ENCODE measurements around the gene GPR180. TPM values are rescaled to one million over a fixed set of nuclear protein-coding genes. Genes with fewer than 3 reads are reported as not detected.

GPR180 gene
- total and polyA plus RNA-seq, 2 experiments from 2014 or later = 3.7 to 9.5 TPM

GRCh38 chr13:94622344-94622743, 20.7 kb downstream of the GPR180 start:
- ATAC-seq (no peak), DNase-seq (ENCODE audit: low spot score) (no peak)
- H3K4me1 ChIP-seq (ENCODE audit: insufficient read depth) = no peaks in the 10 kb centered on the region
- no peak overlapping the region for H3K4me2 ChIP-seq
- Mint-ChIP-seq H3K4me3 (no peak overlapping the region), H3K27ac (no peak overlapping the region), H3K36me3 (ENCODE audit: low read depth) (peaks cover 30% of the 10 kb centered on the region), H3K4me1 (no peaks in the 10 kb centered on the region), H3K9me3 (no peaks in the 10 kb centered on the region), H3K27me3 (ENCODE audit: insufficient read depth, low read depth, poor library complexity) (no peaks in the 10 kb centered on the region)
- no peaks in the 10 kb centered on the region for H3K79me2 ChIP-seq (replicated peaks; ENCODE audit: insufficient read depth)
- no peaks in the 10 kb centered on the region for H3F3A ChIP-seq (replicated peaks; ENCODE audit: low read depth)
- no peaks in the 10 kb centered on the region for H3K9me2 ChIP-seq (ENCODE audit: insufficient read depth)
- H3K27me3 ChIP-seq (ENCODE audit: insufficient read depth) = no peaks in the 10 kb centered on the region
- no peaks in the 10 kb centered on the region for H4K20me1 ChIP-seq (replicated peaks; ENCODE audit: insufficient read depth)
- H2AFZ ChIP-seq = no peak overlapping the region
- H3K36me3 ChIP-seq (ENCODE audit: insufficient read depth) = peaks cover 14% of the 10 kb centered on the region
- H3K27ac ChIP-seq (ENCODE audit: low read depth) = no peak overlapping the region
- TF ChIP-seq, protein P1, sequence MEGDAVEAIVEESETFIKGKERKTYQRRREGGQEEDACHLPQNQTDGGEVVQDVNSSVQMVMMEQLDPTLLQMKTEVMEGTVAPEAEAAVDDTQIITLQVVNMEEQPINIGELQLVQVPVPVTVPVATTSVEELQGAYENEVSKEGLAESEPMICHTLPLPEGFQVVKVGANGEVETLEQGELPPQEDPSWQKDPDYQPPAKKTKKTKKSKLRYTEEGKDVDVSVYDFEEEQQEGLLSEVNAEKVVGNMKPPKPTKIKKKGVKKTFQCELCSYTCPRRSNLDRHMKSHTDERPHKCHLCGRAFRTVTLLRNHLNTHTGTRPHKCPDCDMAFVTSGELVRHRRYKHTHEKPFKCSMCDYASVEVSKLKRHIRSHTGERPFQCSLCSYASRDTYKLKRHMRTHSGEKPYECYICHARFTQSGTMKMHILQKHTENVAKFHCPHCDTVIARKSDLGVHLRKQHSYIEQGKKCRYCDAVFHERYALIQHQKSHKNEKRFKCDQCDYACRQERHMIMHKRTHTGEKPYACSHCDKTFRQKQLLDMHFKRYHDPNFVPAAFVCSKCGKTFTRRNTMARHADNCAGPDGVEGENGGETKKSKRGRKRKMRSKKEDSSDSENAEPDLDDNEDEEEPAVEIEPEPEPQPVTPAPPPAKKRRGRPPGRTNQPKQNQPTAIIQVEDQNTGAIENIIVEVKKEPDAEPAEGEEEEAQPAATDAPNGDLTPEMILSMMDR (conservative IDR thresholded peaks at IDR 0.05; ENCODE audit: low read depth in 2 of 2) = no peak
- no peak for TF ChIP-seq JUNB (IDR thresholded peaks at IDR 0.05; ENCODE audit: unreplicated experiment)
- no peak overlapping the region for H3K4me3 ChIP-seq

DNA sequence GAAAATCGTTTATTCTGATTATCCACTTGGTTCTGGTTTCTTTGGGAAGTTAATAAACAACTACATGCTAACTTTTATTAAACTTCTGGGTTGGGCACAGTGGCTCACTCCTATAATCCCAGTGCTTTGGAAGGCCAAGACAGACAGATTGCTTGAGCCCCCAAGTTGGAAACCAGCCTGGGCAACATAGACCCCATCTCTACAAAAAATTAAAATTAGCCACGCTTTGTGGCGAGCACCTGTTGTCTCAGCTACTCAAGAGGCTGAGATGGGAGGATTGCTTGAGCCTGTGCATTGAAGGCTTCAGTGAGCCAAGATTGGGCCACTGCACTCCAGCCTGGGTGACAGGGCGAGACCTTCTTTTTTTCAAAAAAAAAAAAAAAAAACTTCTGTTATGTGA, 21.7 kb downstream of the GPR180 start:
- H3F3A ChIP-seq (replicated peaks; ENCODE audit: low read depth) = no peaks in the 10 kb centered on the region
- H3K36me3 Mint-ChIP-seq (ENCODE audit: low read depth) = peaks cover 30% of the 10 kb centered on the region
- no peak overlapping the region for H3K4me2 ChIP-seq
- H3K27me3 Mint-ChIP-seq (ENCODE audit: insufficient read depth, low read depth, poor library complexity) = no peaks in the 10 kb centered on the region
- H3K27ac ChIP-seq (ENCODE audit: low read depth) = no peak overlapping the region
- H3K36me3 ChIP-seq (ENCODE audit: insufficient read depth) = peaks cover 18% of the 10 kb centered on the region
- no peaks in the 10 kb centered on the region for H3K9me3 Mint-ChIP-seq
- H3K4me1 ChIP-seq (ENCODE audit: insufficient read depth) = no peaks in the 10 kb centered on the region
- H3K79me2 ChIP-seq (replicated peaks; ENCODE audit: insufficient read depth) = no peaks in the 10 kb centered on the region
- no peak overlapping the region for H2AFZ ChIP-seq
- no peak for DNase-seq (ENCODE audit: low spot score)
- H4K20me1 ChIP-seq (replicated peaks; ENCODE audit: insufficient read depth) = no peaks in the 10 kb centered on the region
- H3K27ac Mint-ChIP-seq = no peak overlapping the region
- no peaks in the 10 kb centered on the region for H3K4me1 Mint-ChIP-seq
- H3K27me3 ChIP-seq (ENCODE audit: insufficient read depth) = no peaks in the 10 kb centered on the region
- no peak for ATAC-seq
- H3K9me2 ChIP-seq (ENCODE audit: insufficient read depth) = no peaks in the 10 kb centered on the region
- H3K4me3 ChIP-seq = no peak overlapping the region
- no peak overlapping the region for H3K4me3 Mint-ChIP-seq
- TF ChIP-seq ETS1 (IDR thresholded peaks at IDR 0.05) (no peak), NANOG (IDR thresholded peaks at IDR 0.05; ENCODE audit: borderline replicate concordance) (no peak), ZNF114 (CRISPR knock-in tag; IDR thresholded peaks at IDR 0.05) (no peak), CREB1 (CRISPR knock-in tag; IDR thresholded peaks at IDR 0.05; ENCODE audit: low read depth) (no peak), REST (IDR thresholded peaks at IDR 0.05; ENCODE audit: unreplicated experiment) (no peak), POLR2AphosphoS5 (IDR thresholded peaks at IDR 0.05; ENCODE audit: low read depth) (no peak), JUNB (IDR thresholded peaks at IDR 0.05; ENCODE audit: unreplicated experiment) (no peak), EZH2 (IDR thresholded peaks at IDR 0.05; ENCODE audit: low read depth, unreplicated experiment) (no peak), EZH2phosphoT487 (IDR thresholded peaks at IDR 0.05; ENCODE audit: unreplicated experiment) (no peak), ZNF331 (CRISPR knock-in tag; IDR thresholded peaks at IDR 0.05; ENCODE audit: low read depth) (no peak)
- TF ChIP-seq, protein P1 (conservative IDR thresholded peaks at IDR 0.05; ENCODE audit: low read depth in 2 of 2) = no peak
